GM12878 (cell line): ENCODE data around the gene NID1. TPM values are rescaled to one million over a fixed set of nuclear protein-coding genes. Genes with fewer than 3 reads are reported as not detected.

Source experiments
- ATAC-seq: fragments of 200-7000 bp; cut with Tn5 transposase; 3 replicates; pipeline ENCODE4 v1.9.1; 2020; ENCODE audit warnings: mild to moderate bottlenecking, moderate library complexity
- BruUV-seq: library from RNA; stranded (reverse); fragments of 400-500 nt; replicated peaks from 2 replicates; lab custom pipeline; 2021; lab: Mats Ljungman, UMichigan
- CTCF ChIA-PET: fragments of 300-600 bp; sonication (Branson Sonifier 250); formaldehyde crosslinking; extraction: SDS; loops from one replicate; lab custom pipeline; 2021; ENCODE audit warnings: inconsistent platforms; lab: Yijun Ruan, JAX
- POLR2A ChIA-PET: fragments of 350-600 bp; formaldehyde crosslinking; extraction: SDS; loops from one replicate; lab custom pipeline; 2021; ENCODE audit warnings: inconsistent platforms; lab: Charles Lee
- RAD21 ChIA-PET: fragments of 300-600 bp; sonication (Branson Sonifier 250); formaldehyde crosslinking; loops from one replicate; lab custom pipeline; 2023; ENCODE audit warnings: antibody characterized with exemption; ENCODE audit not compliant: unreplicated experiment; lab: Charles Lee
- SMC1A ChIA-PET: fragments of 300-600 bp; sonication (Branson Sonifier 250); formaldehyde crosslinking; loops from one replicate; lab custom pipeline; 2023; ENCODE audit not compliant: unreplicated experiment, uncharacterized antibody; lab: Charles Lee
- DNase-seq: peaks from one replicate; pipeline ENCODE4 v3.0.0-alpha.2; 2011; ENCODE audit warnings: low read depth, low spot score
- FAIRE-seq: peaks from 3 replicates; lab custom pipeline; 2011; peaks lifted over from hg19 to GRCh38; lab: Jason Lieb, UNC
- H2AFZ ChIP-seq: 2 replicates; pipeline ENCODE4 v1.6.0; 2011; ENCODE audit warnings: low read depth, low read length, control low read depth; ENCODE audit not compliant: control insufficient read depth
- H3K27ac ChIP-seq: 2 replicates; pipeline ENCODE4 v1.5.1; 2011; ENCODE audit warnings: control low read depth; ENCODE audit not compliant: control insufficient read depth, insufficient read depth
- H3K27me3 ChIP-seq, 2 experiments: replicated peaks in 1 of 2; 2 replicates each; pipeline versions ENCODE4 v1.6.0 to v1.6.1; 2011; ENCODE audit warnings: low read length in 1 of 2; ENCODE audit not compliant: control insufficient read depth in 2 of 2, insufficient read depth in 2 of 2
- H3K36me3 ChIP-seq, 2 experiments: 2 replicates each; pipeline ENCODE4 v1.5.1; 2011; ENCODE audit warnings: low read length in 1 of 2; ENCODE audit not compliant: control insufficient read depth in 2 of 2, insufficient read depth in 2 of 2
- H3K4me1 ChIP-seq: 2 replicates; pipeline ENCODE4 v1.6.1; 2011; ENCODE audit warnings: mild to moderate bottlenecking, low read length, moderate library complexity, mixed read lengths; ENCODE audit not compliant: control insufficient read depth, insufficient read depth
- H3K4me2 ChIP-seq: 2 replicates; pipeline ENCODE4 v1.6.0; 2011; ENCODE audit warnings: control low read depth; ENCODE audit not compliant: control insufficient read depth, insufficient read depth
- H3K4me3 ChIP-seq: fragments of 200-600 bp; sonication (generic); 2 replicates; pipeline ENCODE4 v1.5.1; 2016
- H3K79me2 ChIP-seq: 2 replicates; pipeline ENCODE4 v1.6.0; 2011; ENCODE audit warnings: low read length; ENCODE audit not compliant: control insufficient read depth, insufficient read depth
- H3K9ac ChIP-seq: 2 replicates; pipeline ENCODE4 v1.8.0; 2011; ENCODE audit warnings: low read length, control low read depth, mixed read lengths; ENCODE audit not compliant: control insufficient read depth, insufficient read depth
- H3K9me3 ChIP-seq: replicated peaks from 3 replicates; pipeline ENCODE4 v1.5.1; 2011; ENCODE audit warnings: mild to moderate bottlenecking, low read length; ENCODE audit not compliant: control insufficient read depth, insufficient read depth
- H4K20me1 ChIP-seq: 2 replicates; pipeline ENCODE4 v1.6.0; 2011; ENCODE audit not compliant: control insufficient read depth, insufficient read depth
- BRCA1 ChIP-seq: IDR thresholded peaks from 2 replicates; pipeline ENCODE4 v1.6.1; 2011; ENCODE audit warnings: low read depth, low read length, improper control_type of control experiment
- CHD2 ChIP-seq: IDR thresholded peaks from 2 replicates; pipeline ENCODE4 v1.6.1; 2011; ENCODE audit warnings: low read depth, low read length, improper control_type of control experiment, borderline replicate concordance
- CREB1 ChIP-seq: IDR thresholded peaks from 2 replicates; pipeline ENCODE4 v1.6.1; 2012; ENCODE audit warnings: low read depth, mild to moderate bottlenecking, inconsistent platforms
- EED ChIP-seq: sonication (generic); IDR thresholded peaks from 2 replicates; pipeline ENCODE4 v1.6.1; 2016; ENCODE audit warnings: antibody characterized with exemption, low read depth
- FOS ChIP-seq: IDR thresholded peaks from 3 replicates; pipeline ENCODE4 v1.6.1; 2011; ENCODE audit warnings: borderline replicate concordance; ENCODE audit not compliant: insufficient read length; ENCODE audit errors: extremely low read depth
- HDAC2 ChIP-seq: fragments of 200-600 bp; sonication (generic); IDR thresholded peaks from 2 replicates; pipeline ENCODE4 v1.6.1; 2017
- HDGF ChIP-seq: fragments of 450-650 bp; IDR thresholded peaks from 2 replicates; pipeline ENCODE4 v1.6.1; 2016; ENCODE audit warnings: antibody characterized with exemption
- NBN ChIP-seq: fragments of 450-650 bp; IDR thresholded peaks from 2 replicates; pipeline ENCODE4 v1.6.1; 2016
- NFXL1 ChIP-seq: fragments of 450-650 bp; IDR thresholded peaks from 2 replicates; pipeline ENCODE4 v1.6.1; 2017; ENCODE audit warnings: antibody characterized with exemption, mild to moderate bottlenecking, borderline replicate concordance
- POLR2AphosphoS5 ChIP-seq: IDR thresholded peaks from 2 replicates; pipeline ENCODE4 v1.6.1; 2011; ENCODE audit warnings: mild to moderate bottlenecking, low read length, inconsistent platforms
- POU2F2 ChIP-seq: IDR thresholded peaks from 3 replicates; pipeline ENCODE4 v1.6.1; 2011; ENCODE audit warnings: low read depth, mild to moderate bottlenecking, low read length, borderline replicate concordance
- USF1 ChIP-seq: IDR thresholded peaks from 2 replicates; pipeline ENCODE4 v1.6.1; 2011; ENCODE audit warnings: borderline replicate concordance, low read depth, mild to moderate bottlenecking, moderate library complexity, mixed read lengths, low read length; ENCODE audit not compliant: insufficient read depth; ENCODE audit errors: extremely low read length
- USF2 ChIP-seq: IDR thresholded peaks from 2 replicates; pipeline ENCODE4 v1.6.1; 2011; ENCODE audit warnings: low read depth, low read length, improper control_type of control experiment, borderline replicate concordance
- WRNIP1 ChIP-seq: IDR thresholded peaks from 2 replicates; pipeline ENCODE4 v1.6.1; 2011; ENCODE audit warnings: low read depth, low read length, improper control_type of control experiment, borderline replicate concordance
- ZNF592 ChIP-seq: fragments of 450-650 bp; IDR thresholded peaks from 2 replicates; pipeline ENCODE4 v1.6.1; 2017; ENCODE audit warnings: mild to moderate bottlenecking, moderate library complexity
- ZZZ3 ChIP-seq: IDR thresholded peaks from 2 replicates; pipeline ENCODE4 v1.6.1; 2011; ENCODE audit warnings: low read depth; ENCODE audit not compliant: control insufficient read depth, insufficient read length
- WGBS: methylation state at CpG from one replicate; pipeline ENCODE4 v1.1.6; 2016; ENCODE audit warnings: low lambda C conversion rate; ENCODE audit not compliant: insufficient replicate concordance, insufficient coverage; ENCODE audit errors: missing lambda C conversion rate; 5-methylcytosine and 5-hydroxymethylcytosine counted together
- in situ Hi-C: fragments of 300-500 bp; cut with MboI; formaldehyde crosslinking; loops from 9 replicates; pipeline ENCODE4 v1.14.3; 2018; ENCODE audit warnings: mixed read lengths
- intact Hi-C: fragments of 100-400 bp; cut with micrococcal nuclease; formaldehyde crosslinking; loops from one replicate; pipeline ENCODE4 v1.14.2; 2022; ENCODE audit not compliant: unreplicated experiment
- polyA plus RNA-seq, 11 experiments: library from polyadenylated mRNA; depleted of rRNA in 4 of 11; unstranded in 6 of 11; stranded (reverse) in 5 of 11; fragments of >200 nt; fragmentation: Nextera tagmentation in 4 of 11; fragmentation: Illumina TruSeq in 1 of 11; extraction: Ambion mirVana in 4 of 11; extraction: Trizol in 1 of 11; gene quantifications; 1 replicate in 1 of 11; 2 replicates in 10 of 11; pipeline versions ENCODE4 v1.2.1 to v1.2.3, GENCODE V29; 2011 to 2016; ENCODE audit warnings: inconsistent platforms in 2 of 11, missing spikeins in 2 of 11, low read depth in 1 of 11
- total RNA-seq, 4 experiments: library from RNA; depleted of rRNA in 3 of 4; stranded (reverse); fragments of >200 nt in 3 of 4; fragmentation: Illumina TruSeq in 1 of 4; extraction: Trizol in 1 of 4; gene quantifications; 2 replicates each; pipeline versions ENCODE4 v1.2.1 to v1.2.3, GENCODE V29; 2013 to 2021

Gene NID1
- total and polyA plus RNA-seq, 10 of the 15 experiments (the other 5 are each of a cell fraction or from before 2014, with no cell fraction given): 4.2 to 25.7 (median 11.3) TPM

GRCh38 chr1:235968831-235969230 lies 96.1 kb downstream of the NID1 start:
- intact Hi-C loops: no loop called here
- RAD21 ChIA-PET: interaction anchor here (2.0 kb wide), 1 partner anchor 36 kb away, joined by 6 read pairs; no protein-coding TSS in a partner anchor
- Histone ChIP-seq H3K4me3 (no peak overlapping the region), H3K36me3 (no peaks in the 10 kb centered on the region), H4K20me1 (no peaks in the 10 kb centered on the region), H3K4me2 (no peak overlapping the region), H3K27ac (no peak overlapping the region), H2AFZ (no peak overlapping the region)
- POLR2A ChIA-PET: interaction anchor here (0.5 kb wide), 1 partner anchor 18 kb away, joined by 5 read pairs; no protein-coding TSS in a partner anchor
- BruUV-seq: no TSS peak
- SMC1A ChIA-PET: interaction anchor here (1.1 to 7.0 kb wide), 5 partner anchors 12 to 464 kb away, joined by 3 to 131 read pairs (median 5); partner anchors contain the start of gene LYST
- DNase-seq (no peak), ATAC-seq (no peak)
- CTCF ChIA-PET: interaction anchor here (0.6 to 5.1 kb wide), 4 partner anchors 12 to 185 kb away, joined by 3 to 90 read pairs (median 4); no protein-coding TSS in a partner anchor
- TF ChIP-seq CHD2 (no peak), FOS (no peak), POLR2AphosphoS5 (no peak), WRNIP1 (no peak), POU2F2 (no peak), HDGF (no peak), ZNF592 (no peak), EED (no peak), BRCA1 (no peak), USF1 (no peak), NFXL1 (no peak), ZZZ3 (no peak), NBN (no peak), USF2 (no peak), CREB1 (no peak), HDAC2 (no peak)
- TF ChIP-seq, all 136 proteins: peak for 0
- H3K4me1 ChIP-seq: peaks cover 7% of the 10 kb centered on the region
- no peaks in the 10 kb centered on the region for H3K27me3 ChIP-seq
- H3K9me3 ChIP-seq: no peaks in the 10 kb centered on the region
- H3K79me2 ChIP-seq: no peaks in the 10 kb centered on the region
- no peak overlapping the region for H3K9ac ChIP-seq
- no peak for FAIRE-seq
- 67% methylated on average over 5 of the region's 5 CpGs for WGBS
- in situ Hi-C loops: no loop called here
